BLaER1 (cell line): ENCODE measurements around the gene IMP4.

Source experiments
- H3K27ac ChIP-seq: shearing (Covaris generic); formaldehyde crosslinking; 2 replicates; pipeline ENCODE4 v1.8.1; 2022
- H3K27me3 ChIP-seq: shearing (Covaris generic); formaldehyde crosslinking; 2 replicates; pipeline ENCODE4 v1.8.1; 2022
- H3K36me3 ChIP-seq: shearing (Covaris generic); formaldehyde crosslinking; 2 replicates; pipeline ENCODE4 v1.8.1; 2022
- H3K4me1 ChIP-seq: shearing (Covaris generic); formaldehyde crosslinking; 2 replicates; pipeline ENCODE4 v1.8.1; 2022
- H3K4me2 ChIP-seq: shearing (Covaris generic); formaldehyde crosslinking; 2 replicates; pipeline ENCODE4 v1.8.1; 2022
- H3K4me3 ChIP-seq: shearing (Covaris generic); formaldehyde crosslinking; 2 replicates; pipeline ENCODE4 v1.8.1; 2022
- H3K9ac ChIP-seq: shearing (Covaris generic); formaldehyde crosslinking; 2 replicates; pipeline ENCODE4 v1.8.1; 2022
- H3K9me3 ChIP-seq: shearing (Covaris generic); formaldehyde crosslinking; 2 replicates; pipeline ENCODE4 v1.8.1; 2022
- H4K20me1 ChIP-seq: shearing (Covaris generic); formaldehyde crosslinking; 2 replicates; pipeline ENCODE4 v1.8.1; 2022
- Cebpa-rat ChIP-seq: shearing (Covaris generic); IDR thresholded peaks from 2 replicates; pipeline ENCODE4 v1.8.1; 2022

The IMP4 gene

GRCh38 chr2:130345091-130345490, 2.4 kb downstream of the IMP4 start:
- H3K36me3 ChIP-seq: peaks cover 61% of the 10 kb centered on the region
- H3K27ac ChIP-seq: no peak overlapping the region
- H3K9me3 ChIP-seq: no peaks in the 10 kb centered on the region
- H4K20me1 ChIP-seq: peaks cover 62% of the 10 kb centered on the region
- no peak overlapping the region for H3K4me3 ChIP-seq
- no peak overlapping the region for H3K9ac ChIP-seq
- no peak overlapping the region for H3K4me2 ChIP-seq
- H3K27me3 ChIP-seq: no peaks in the 10 kb centered on the region
- peaks cover 27% of the 10 kb centered on the region for H3K4me1 ChIP-seq
- TF ChIP-seq Cebpa-rat: no peak

DNA sequence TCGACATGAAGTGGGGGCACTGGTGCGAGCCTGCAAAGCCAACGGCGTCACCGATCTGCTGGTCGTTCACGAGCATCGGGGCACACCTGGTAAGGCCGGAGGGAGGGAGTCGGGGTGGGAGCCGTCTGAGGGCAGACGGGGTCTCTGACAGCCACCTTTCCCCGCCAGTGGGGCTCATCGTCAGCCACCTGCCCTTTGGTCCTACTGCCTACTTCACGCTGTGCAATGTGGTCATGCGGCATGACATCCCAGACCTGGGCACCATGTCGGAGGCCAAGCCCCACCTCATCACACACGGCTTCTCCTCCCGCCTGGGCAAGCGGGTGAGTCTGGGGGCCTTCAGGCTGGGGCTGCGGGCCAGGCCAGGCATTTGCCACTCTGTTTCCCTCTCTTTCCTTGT, 2.9 kb downstream of the IMP4 start:
- peaks cover 56% of the 10 kb centered on the region for H3K36me3 ChIP-seq

GRCh38 chr2:130346041-130346740, 3.5 kb downstream of the IMP4 start:
- Histone ChIP-seq H3K4me3 (no peak overlapping the region), H3K36me3 (peaks cover 53% of the 10 kb centered on the region), H4K20me1 (peaks cover 62% of the 10 kb centered on the region), H3K9me3 (no peaks in the 10 kb centered on the region), H3K27ac (no peak overlapping the region), H3K4me1 (peaks cover 20% of the 10 kb centered on the region), H3K27me3 (no peaks in the 10 kb centered on the region), H3K9ac (no peak overlapping the region), H3K4me2 (no peak overlapping the region)
- no peak for TF ChIP-seq Cebpa-rat

More for the DNA sequence above, 2.9 kb downstream of the IMP4 start:
- Histone ChIP-seq H3K9ac (no peak overlapping the region), H3K27me3 (no peaks in the 10 kb centered on the region), H3K9me3 (no peaks in the 10 kb centered on the region), H4K20me1 (peaks cover 62% of the 10 kb centered on the region), H3K27ac (no peak overlapping the region), H3K4me1 (peaks cover 24% of the 10 kb centered on the region), H3K4me2 (no peak overlapping the region), H3K4me3 (no peak overlapping the region)
- no peak for TF ChIP-seq Cebpa-rat

DNA sequence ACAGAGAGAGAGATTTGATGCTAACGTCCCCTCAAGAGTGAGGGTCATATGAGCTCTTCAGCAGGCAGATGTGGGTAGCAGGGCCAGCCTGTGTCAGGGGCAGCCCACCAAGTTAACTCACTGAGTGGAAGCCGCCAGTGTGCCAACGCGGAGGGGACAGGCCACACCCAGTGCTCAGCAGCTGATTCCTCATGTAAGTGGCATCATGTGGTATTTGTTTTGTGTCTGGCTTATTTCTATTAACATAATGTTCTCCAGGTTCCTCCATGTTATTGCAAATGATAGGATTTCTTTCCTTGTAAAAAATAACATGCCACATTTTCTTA, 4.0 kb downstream of the IMP4 start:
- H4K20me1 ChIP-seq: peaks cover 66% of the 10 kb centered on the region
- H3K36me3 ChIP-seq: peaks cover 53% of the 10 kb centered on the region
- H3K4me2 ChIP-seq: no peak overlapping the region
- H3K9ac ChIP-seq: no peak overlapping the region
- TF ChIP-seq Cebpa-rat: no peak
- H3K27ac ChIP-seq: no peak overlapping the region
- peaks cover 21% of the 10 kb centered on the region for H3K4me1 ChIP-seq
- no peaks in the 10 kb centered on the region for H3K27me3 ChIP-seq
- H3K4me3 ChIP-seq: no peak overlapping the region
- no peaks in the 10 kb centered on the region for H3K9me3 ChIP-seq

DNA sequence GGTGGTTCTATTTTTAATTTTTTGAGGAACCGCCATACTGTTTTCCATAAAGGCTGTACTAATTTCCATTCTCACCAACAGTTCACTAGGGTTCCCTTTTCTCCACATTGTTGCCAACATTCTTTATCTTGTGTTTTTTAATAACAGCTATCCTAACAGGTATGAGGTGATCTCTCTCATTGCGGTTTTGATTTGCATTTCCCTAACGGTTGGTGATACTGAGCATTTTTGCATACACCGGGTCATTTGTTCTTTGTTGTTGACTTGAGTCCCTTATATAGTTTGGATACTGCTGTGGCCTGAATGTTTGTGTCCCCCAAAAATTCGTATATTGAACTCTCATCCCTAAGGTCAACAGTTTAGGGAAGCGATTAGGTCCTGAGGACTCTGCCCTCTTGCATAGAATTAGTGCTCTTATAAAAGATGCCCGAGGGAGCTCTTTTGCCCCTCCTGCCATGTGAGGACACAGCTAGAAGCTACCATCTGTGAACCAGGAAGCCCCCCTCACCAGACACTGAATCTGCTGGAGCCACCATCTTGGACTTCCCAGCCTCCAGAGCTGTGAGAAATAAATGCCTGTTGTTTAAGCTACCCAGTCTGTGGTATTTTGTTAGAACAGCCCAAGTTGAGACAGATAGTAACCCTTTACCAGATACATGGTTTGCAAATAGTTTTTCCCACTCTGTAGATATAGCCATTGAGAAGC, 4.7 kb downstream of the IMP4 start:
- Histone ChIP-seq H3K27me3 (no peaks in the 10 kb centered on the region), H4K20me1 (peaks cover 67% of the 10 kb centered on the region), H3K9ac (no peak overlapping the region), H3K36me3 (peaks cover 53% of the 10 kb centered on the region), H3K4me2 (no peak overlapping the region), H3K4me3 (no peak overlapping the region), H3K4me1 (peaks cover 28% of the 10 kb centered on the region), H3K9me3 (no peaks in the 10 kb centered on the region), H3K27ac (no peak overlapping the region)
- TF ChIP-seq Cebpa-rat: no peak

DNA sequence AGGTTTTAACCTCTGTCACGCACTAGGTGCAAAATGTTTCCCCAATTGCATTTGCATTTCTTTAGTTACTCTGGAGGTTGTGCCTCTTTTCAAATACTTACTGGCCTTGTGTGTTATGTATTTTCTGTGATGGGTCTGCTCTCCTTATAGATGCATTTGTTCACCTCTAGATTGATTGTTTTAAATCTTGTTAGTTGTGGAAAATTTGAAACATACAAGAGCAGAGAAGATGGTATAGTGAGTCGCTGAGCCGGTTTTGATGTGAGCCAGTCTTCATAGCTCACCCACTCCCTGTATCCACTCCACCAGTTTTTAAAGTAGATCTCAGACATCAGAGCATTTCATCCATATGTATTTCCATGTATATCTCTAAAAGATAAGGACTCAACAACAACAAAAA, 6.5 kb downstream of the IMP4 start:
- no peak overlapping the region for H3K4me2 ChIP-seq
- H3K4me1 ChIP-seq: peaks cover 38% of the 10 kb centered on the region
- H3K9me3 ChIP-seq: no peaks in the 10 kb centered on the region
- H4K20me1 ChIP-seq: peaks cover 55% of the 10 kb centered on the region
- H3K27ac ChIP-seq: no peak overlapping the region
- H3K9ac ChIP-seq: no peak overlapping the region
- no peak overlapping the region for H3K4me3 ChIP-seq
- peaks cover 51% of the 10 kb centered on the region for H3K36me3 ChIP-seq
- no peaks in the 10 kb centered on the region for H3K27me3 ChIP-seq
- TF ChIP-seq Cebpa-rat: no peak

DNA sequence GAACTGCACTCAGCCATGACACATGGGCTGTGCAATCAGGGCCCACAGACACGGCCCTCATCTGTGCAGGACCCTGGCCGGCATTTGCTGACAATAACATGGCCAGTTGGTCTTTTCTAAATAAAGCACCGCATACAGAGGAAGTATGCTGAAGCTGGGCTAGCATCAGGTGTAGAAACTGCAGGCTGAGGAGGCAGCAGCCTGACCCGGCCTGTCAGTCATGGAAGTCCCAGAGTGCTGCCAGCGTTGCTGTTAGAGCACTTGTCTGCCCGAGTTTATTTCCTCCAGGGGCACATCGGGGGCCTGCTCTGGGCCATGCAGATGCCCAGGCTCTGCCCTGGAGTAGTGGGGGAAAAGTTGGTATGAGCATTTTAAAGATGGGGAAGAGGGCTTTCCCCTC, 9.0 kb downstream of the IMP4 start:
- peak overlapping the region; percentile 97 for H3K4me2 ChIP-seq
- peak overlapping the region; percentile 72 for H3K27ac ChIP-seq
- H3K27me3 ChIP-seq: no peaks in the 10 kb centered on the region
- peaks cover 26% of the 10 kb centered on the region for H3K36me3 ChIP-seq
- no peaks in the 10 kb centered on the region for H3K9me3 ChIP-seq
- H4K20me1 ChIP-seq: peaks cover 30% of the 10 kb centered on the region
- H3K4me1 ChIP-seq: peaks cover 50% of the 10 kb centered on the region
- peak overlapping the region; percentile 48 for H3K4me3 ChIP-seq
- peak overlapping the region; percentile 71 for H3K9ac ChIP-seq
- no peak for TF ChIP-seq Cebpa-rat

- Histone ChIP-seq H3K27ac (peak overlapping the region; percentile 72), H3K9me3 (no peaks in the 10 kb centered on the region), H4K20me1 (peaks cover 25% of the 10 kb centered on the region), H3K4me2 (peak overlapping the region; percentile 97), H3K4me3 (peak overlapping the region; percentile 48), H3K36me3 (peaks cover 21% of the 10 kb centered on the region), H3K4me1 (peaks cover 54% of the 10 kb centered on the region), H3K9ac (peak overlapping the region; percentile 71), H3K27me3 (no peaks in the 10 kb centered on the region)
- no peak for TF ChIP-seq Cebpa-rat
These were observed 9.5 kb downstream of the IMP4 start for GRCh38 chr2:130352237-130352636.

GRCh38 chr2:130353291-130354138, 10.8 kb downstream of the IMP4 start:
- no peak overlapping the region; the same call in 1 of the 2 replicates for H3K27ac ChIP-seq
- no peak overlapping the region for H3K4me3 ChIP-seq
- H3K9me3 ChIP-seq: no peaks in the 10 kb centered on the region
- peaks cover 8% of the 10 kb centered on the region for H3K36me3 ChIP-seq
- peaks cover 13% of the 10 kb centered on the region for H4K20me1 ChIP-seq
- peak overlapping the region; percentile 97 for H3K4me2 ChIP-seq
- H3K27me3 ChIP-seq: no peaks in the 10 kb centered on the region
- no peak overlapping the region for H3K9ac ChIP-seq
- peaks cover 54% of the 10 kb centered on the region for H3K4me1 ChIP-seq
- no peak for TF ChIP-seq Cebpa-rat

DNA sequence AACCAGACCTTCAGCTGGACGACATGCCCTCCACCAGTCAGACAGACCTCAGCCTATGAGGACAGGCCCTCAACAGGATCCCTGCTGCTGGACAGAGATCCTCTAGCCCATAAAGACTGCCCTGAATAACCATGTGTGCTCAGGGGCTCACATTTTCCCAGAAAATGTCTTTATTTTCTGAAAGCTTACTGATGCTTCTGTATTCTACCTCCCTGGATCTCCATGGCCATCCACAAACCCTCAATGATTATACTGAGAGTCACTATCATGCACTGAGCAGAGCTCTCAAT, 11.4 kb downstream of the IMP4 start:
- no peak for TF ChIP-seq Cebpa-rat

More for the DNA sequence above, 11.4 kb downstream of the IMP4 start:
- Histone ChIP-seq H3K4me2 (peak overlapping the region; percentile 97), H3K9me3 (no peaks in the 10 kb centered on the region), H3K9ac (no peak overlapping the region), H4K20me1 (peaks cover 7% of the 10 kb centered on the region; the same call in 1 of the 2 replicates), H3K27me3 (no peaks in the 10 kb centered on the region), H3K36me3 (peaks cover 3% of the 10 kb centered on the region), H3K27ac (no peak overlapping the region), H3K4me3 (no peak overlapping the region), H3K4me1 (peaks cover 54% of the 10 kb centered on the region)
